Uterus (tissue), 2 donors: ENCODE measurements around the gene PRDX4.

Source experiments
- POLR2A ChIP-seq, 2 donors: fragments of 450-650 bp; IDR thresholded peaks; one replicate each; pipeline ENCODE4 v1.6.1; 2016; ENCODE audit warnings: antibody characterized with exemption in 2 of 2, mild to moderate bottlenecking in 1 of 2, moderate library complexity in 1 of 2
- TF ChIP-seq, protein P1 (sequence below), 4 experiments: fragments of 200-600 bp in 2 of 4; fragments of 450-650 bp in 2 of 4; sonication (generic) in 2 of 4; IDR thresholded peaks; one replicate each; pipeline ENCODE4 v1.5.1; 2016 to 2019; ENCODE audit warnings: antibody characterized with exemption in 4 of 4, mild to moderate bottlenecking in 2 of 4, moderate library complexity in 1 of 4

DNA sequence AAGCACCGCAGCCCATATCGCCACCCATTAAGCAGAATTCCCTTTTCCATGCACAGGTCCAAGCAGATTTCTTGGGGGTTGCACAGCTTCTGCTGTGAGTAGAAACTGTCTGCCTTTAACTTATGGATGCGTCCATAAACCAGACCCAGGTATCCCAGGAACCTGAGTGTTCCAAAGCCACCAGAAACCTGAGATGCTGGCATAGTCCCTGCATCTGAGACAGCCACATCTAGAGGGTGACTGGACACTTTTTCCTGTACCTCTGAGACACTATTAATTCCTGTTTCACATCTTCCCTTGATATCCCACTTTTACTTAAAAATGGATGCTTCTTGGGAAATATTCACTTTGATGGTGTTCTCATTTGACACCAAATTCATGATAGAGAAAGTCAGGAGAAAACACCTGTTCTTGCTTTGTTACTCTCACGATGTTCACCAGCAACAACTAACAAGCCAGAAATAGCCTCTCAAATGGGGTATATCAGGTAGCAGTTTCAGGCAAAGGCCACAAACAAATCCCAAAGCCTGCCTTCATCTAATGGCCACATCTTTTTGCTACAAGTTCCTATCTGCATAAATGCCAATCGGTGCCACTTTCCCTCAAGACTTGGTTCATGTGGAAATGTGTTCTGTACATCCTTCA, 45.5 kb upstream of the PRDX4 start:
- TF ChIP-seq, protein P1, sequence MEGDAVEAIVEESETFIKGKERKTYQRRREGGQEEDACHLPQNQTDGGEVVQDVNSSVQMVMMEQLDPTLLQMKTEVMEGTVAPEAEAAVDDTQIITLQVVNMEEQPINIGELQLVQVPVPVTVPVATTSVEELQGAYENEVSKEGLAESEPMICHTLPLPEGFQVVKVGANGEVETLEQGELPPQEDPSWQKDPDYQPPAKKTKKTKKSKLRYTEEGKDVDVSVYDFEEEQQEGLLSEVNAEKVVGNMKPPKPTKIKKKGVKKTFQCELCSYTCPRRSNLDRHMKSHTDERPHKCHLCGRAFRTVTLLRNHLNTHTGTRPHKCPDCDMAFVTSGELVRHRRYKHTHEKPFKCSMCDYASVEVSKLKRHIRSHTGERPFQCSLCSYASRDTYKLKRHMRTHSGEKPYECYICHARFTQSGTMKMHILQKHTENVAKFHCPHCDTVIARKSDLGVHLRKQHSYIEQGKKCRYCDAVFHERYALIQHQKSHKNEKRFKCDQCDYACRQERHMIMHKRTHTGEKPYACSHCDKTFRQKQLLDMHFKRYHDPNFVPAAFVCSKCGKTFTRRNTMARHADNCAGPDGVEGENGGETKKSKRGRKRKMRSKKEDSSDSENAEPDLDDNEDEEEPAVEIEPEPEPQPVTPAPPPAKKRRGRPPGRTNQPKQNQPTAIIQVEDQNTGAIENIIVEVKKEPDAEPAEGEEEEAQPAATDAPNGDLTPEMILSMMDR (IDR thresholded peaks at IDR 0.05): no peak
- TF ChIP-seq POLR2A (IDR thresholded peaks at IDR 0.05): no peak
